Retina (tissue), 1 donor: ENCODE data around the gene FTO.
"Not testable (repeated sequence)": the region's sequence is repeated elsewhere in the genome, so short reads cannot be mapped to it uniquely, and the experiment has no call there.

Source experiments
- DNase-seq: peaks from one replicate; pipeline ENCODE4 v3.0.0-alpha.2; 2016

FTO gene

DNA sequence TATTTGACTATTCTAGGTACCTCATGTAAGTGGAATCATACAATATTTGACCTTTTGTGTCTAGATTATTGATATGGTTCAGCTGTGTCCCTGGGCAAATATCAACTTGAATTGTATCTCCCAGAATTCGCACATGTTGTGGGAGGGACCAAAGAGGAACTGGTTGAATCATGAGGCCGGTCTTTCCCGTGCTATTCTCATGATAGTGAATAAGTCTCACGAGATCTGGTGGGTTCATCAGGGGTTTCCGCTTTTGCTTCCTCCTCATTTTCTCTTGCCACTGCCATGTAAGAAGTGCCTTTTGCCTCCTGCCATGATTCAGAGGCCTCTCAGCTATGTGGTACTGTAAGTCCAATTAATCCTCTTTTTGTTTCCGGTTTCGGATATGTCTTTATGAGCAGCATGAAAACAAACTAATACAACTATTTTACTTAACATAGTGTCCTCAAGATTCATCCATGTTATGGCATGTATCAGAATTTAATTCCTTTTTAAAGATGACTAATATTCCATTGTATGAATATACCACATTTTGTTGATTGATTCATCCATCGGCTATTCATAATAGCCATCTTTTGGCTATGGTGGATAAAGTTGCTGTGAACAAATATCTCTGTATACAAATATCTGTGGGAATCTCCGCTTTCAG lies 129.1 kb downstream of the FTO start:
- no peak for DNase-seq

DNA sequence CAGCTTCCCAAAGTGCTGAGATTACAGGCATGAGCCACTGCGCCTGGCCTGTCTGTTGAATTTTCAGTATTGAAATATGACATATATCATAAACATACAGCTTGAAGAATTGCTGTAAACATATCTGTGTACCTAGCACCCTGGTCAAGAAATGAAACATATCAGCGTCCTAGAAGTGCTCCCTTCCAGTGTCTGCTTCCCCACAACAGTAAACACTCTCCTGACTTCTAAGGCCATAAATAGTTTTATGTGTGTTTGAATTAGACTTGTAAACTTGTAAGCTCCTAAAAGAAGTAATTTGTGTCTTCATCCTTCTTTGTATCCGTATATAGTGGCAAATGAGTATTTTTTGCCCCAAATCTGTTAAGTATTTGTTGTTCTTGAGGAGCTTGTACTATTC lies 132.2 kb downstream of the FTO start:
- no peak for DNase-seq

DNA sequence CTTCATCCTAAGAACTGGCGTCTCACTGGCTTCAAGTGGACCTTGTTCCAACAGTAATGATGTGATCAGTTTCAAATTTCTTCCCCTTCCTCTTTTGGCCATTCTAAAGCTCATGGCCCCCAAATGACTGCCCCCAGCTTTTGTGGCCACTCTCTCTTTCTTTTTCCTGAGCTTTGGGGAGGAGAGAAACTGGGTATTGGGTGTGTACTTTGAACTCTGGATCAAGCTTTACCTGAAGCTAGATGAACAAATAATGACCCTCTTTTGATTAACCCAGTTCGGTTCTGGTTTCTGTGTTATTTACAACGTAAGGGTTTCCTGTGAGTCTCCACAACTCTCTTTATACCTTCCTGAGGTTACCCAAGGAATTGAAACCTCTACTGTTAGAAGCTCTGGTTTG lies 132.7 kb downstream of the FTO start:
- DNase-seq: no peak

DNA sequence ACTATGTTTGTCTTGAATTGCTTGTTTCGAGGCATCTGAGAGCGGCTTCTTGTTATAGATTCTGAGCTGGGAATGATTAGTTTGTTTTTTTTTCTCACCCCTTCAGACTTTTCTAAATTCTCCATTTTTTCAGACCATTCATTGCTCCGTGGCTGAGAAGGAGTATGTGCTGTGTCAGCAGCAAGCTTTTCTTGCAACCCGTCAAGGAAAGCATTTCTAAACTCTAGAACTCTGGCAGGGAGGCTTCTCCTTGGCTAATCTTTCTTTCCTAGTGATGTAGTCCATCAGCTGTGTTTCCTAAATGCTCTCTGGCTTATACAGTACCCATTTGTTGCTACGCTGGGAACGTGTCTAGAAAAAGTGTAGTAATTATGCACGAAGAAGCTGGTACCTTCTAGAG lies 133.5 kb downstream of the FTO start:
- DNase-seq: no peak

DNA sequence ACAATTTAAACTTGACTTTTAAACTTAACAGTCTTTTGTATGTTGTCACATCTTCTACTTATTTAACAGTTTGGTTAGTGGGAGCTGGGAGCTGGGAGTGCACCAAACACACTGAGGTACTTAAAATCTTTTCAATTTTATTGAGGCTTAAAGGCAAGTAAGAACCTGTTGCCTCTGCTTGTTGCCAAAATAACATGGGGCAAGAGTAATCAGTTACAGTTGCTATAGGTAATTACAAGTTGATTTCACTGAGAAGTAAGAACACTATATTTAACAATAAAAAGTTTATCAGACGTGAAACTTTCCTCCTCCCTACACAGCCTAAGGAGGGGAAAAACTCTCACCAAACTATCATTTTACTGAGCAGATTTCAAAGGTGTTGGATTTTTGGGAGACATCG lies 135.2 kb downstream of the FTO start:
- no peak for DNase-seq

DNA sequence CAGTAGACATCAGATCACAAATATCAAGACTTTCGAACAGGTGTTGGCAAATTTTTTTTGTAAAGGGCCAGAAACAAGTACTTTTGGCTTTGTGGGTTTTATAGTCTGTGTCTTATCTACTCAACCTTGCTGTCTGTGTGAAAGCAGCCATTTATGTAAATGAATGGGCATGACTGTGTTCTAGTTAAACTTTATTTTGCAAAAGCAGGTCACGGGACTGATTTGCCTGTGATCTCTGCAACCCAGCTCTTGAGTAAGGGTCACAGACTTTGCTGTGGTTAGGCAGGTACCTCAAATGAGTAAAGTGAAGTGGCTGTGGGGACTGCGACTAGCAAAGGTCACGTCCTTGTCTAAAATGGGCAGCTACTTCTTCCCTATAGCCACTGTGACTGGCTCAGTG lies 136.5 kb downstream of the FTO start:
- no peak for DNase-seq

DNA sequence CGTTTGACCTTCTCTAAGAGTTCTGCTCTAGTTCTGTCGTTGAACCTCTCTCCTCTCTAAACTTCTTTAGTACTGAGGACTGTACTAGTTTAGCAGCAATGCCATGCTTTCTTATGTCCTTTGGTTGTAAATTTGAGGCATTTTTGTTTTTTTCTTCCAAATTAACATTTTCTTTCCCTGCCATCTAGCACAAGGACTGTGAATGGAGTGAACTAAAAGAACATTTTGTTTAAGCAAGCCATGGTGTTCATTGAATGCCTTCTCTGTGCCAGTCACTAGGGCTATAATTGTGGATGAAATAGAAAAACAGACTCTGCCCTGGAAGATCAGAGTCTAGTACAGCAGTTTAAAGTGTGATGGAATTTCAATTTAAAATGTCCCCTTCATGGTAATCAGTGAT lies 137.9 kb downstream of the FTO start:
- no peak for DNase-seq

DNA sequence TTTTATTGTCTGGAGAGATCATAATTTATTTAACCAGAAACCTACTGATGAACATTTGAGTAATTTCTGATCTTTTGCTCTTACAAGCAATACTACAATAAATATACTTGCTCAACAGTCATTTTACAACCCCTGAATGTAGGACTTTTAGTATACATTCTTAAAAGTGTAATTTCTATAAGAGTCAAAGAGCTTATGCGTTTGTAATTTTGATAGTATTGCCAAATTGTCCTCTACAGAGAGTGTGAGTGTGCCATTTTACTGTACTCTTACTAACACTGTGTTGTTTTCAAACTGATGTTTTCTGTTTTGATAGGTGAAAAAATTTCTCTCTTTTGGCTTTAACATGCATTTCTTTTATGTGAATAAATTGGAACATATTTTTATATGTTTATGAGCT lies 139.1 kb downstream of the FTO start:
- DNase-seq: no peak

DNA sequence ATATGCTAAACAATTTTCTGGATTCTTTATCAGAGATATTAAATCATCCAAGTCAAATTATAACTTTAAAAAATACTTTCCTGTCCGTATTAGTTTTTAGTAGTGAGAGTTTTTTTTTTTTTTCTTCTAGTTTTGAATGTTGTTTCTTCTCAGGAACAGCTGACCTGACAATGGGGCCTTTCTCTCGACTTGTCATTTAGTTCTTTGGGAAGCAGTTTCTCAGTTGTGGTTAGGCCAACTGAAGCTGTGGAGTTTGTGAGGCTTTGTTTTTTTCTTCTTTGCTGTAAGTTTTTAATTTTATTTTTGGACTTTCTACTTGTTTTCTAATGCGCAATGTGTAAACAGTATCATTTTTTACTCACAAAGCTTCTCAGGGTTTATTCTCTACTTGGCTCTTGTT lies 140.8 kb downstream of the FTO start:
- DNase-seq: no peak

DNA sequence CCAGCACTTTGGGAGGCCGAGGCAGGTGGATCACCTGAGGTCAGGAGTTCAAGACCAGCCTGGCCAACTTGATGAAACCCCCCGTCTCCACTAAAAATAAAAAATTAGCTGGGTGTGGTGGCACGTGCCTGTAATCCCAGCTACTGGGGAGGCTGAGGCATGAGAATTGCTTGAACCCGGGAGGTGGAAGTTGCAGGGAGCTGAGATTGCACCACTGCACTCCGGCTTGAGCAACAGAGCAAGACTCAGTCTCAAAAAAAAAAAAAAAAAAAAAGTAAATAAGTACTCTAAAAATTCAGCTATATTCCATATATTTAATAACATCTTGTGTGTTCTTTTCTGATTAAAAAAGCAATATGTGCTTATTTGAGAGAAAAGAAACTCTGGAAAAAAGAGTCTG lies 142.6 kb downstream of the FTO start:
- not testable (repeated sequence) for DNase-seq

DNA sequence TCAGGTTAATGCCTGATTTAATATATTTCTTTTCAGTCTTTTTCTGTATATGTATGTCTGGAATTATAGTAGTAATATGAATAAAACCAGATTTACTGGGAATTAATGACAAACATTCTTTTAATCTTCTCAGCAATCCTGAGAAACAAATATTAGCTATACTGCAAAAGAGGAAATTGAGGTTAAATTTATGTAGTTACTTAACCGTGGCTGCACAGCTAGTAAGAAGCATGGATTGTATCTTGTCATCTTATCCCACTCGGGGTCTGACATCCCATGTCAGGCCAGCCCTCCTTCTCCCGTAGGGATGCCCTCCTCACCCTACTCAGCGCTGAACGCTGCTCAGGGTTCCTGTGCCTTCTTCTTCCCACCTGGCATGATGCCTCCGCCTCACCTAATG lies 143.0 kb downstream of the FTO start:
- DNase-seq: no peak

DNA sequence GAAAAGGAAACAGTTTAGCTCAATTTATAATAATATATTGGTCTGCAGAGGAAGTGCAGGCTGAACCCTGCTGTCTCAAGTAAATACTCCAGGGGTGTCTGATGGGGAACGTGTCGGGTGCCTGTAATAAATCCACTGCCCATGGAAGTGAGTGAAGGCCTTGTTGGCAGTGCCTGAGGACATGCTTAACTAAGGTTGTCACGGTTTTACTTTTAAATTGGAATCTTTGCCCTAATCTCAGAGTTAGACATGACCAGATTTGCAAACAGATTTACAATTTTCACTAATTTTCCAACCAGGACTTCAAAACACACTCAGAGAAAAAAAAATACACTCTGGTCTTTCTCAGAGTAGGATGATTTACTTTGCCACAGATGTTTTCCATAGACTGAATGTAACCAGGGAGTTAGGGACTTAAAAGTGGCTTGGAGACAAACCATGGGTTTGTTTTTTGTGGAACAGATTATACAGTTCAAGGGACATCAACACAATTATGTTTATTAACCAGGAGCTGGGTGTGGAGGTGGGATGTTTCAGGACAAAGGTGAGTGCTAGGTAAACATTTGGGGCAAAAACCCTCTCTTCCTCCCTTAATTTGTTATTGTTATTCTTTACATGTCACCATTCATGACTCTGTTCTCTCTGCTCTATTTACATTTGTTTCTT lies 144.5 kb downstream of the FTO start:
- DNase-seq: no peak

DNA sequence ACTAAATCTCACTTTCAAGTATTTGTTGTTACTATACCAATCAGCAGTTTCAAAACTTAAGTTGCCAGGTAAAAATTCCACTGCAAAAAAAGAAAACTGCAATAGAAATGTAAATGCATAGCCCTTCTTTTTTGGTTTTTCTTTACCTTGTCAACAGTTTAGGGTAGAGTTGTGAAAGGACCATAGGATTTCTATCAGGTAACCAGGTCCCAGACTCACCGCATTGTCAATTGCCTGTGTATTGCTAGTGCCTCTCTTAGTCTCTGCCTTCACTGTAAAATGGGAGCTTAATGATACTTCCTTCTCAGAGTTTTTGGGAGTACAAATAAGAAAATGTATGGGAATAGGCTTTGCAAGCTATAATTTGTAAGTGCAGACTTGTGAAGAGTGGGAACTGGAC lies 145.0 kb downstream of the FTO start:
- no peak for DNase-seq

DNA sequence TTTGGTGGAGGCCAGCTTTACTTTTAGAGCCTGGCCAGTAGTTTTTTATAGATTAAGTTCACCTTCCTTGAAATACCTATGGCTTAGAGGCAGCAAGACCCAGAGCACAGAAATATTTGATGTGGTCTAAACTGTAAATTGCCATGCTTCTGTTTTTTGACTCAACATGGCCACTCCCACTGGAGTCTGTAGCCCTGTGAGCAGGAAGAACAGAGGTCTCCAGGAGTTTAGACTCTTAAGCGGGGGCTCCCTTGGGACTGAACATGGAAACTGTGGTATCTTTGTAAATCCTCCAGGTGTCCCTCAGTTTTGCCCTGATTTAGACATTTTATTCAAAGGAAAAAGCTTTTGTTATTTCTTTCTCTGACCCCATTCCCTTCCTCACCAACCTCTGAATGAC lies 145.6 kb downstream of the FTO start:
- no peak for DNase-seq

DNA sequence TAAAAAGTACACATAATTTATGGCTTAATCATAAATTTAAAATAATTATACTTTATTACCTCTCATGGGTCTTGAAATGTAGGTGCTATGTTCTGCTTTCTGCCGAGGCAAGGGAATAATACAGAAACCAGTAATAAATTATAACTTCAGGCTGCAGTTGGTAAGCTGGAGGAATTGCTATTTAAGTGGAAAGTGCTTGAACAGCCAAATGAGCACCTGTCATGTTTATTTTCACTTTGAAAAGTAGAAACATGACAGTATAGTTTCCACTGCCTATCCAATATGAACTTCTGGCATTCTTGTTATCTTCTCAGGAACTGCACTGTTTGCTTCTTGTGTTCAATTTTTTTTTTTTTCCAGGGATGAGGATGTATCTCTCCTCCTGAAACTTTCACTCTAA lies 146.0 kb downstream of the FTO start:
- no peak for DNase-seq

DNA sequence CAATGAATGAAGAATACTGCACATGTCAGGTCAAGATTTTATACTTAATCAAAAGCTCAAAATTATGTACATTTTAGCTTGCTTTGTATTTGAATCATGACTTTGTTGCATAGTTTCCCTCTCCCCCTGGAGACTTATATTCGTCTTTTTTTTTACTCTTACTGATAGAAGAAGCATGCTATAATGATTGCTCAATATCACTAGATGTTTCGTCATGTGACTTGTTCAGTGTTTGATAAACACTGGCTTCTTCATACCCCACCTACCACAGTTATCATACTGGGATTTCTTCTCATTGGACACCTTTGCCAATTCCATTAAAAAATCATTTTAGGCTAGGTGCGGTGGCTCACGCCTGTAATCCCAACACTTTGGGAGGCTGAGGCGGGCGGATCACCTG lies 148.7 kb downstream of the FTO start:
- DNase-seq: no peak

DNA sequence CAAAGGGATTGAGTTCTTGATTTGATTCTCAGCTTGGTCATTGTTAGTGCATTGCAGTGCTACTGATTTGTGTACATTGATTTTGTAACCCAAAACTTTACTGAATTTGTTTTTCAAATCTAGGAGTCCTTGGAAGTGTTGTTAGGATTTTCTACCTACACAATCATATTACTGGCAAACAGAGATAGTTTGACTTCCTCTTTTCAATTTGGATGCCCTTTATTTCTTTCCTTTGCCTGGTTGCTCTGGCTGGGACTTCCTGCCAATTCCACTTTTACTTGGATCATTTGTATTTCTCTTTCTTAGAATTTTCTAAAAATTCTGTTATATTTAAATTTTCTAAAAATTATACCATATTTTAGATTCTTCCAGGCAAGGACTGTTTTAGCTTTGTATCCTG lies 151.1 kb downstream of the FTO start:
- no peak for DNase-seq

DNA sequence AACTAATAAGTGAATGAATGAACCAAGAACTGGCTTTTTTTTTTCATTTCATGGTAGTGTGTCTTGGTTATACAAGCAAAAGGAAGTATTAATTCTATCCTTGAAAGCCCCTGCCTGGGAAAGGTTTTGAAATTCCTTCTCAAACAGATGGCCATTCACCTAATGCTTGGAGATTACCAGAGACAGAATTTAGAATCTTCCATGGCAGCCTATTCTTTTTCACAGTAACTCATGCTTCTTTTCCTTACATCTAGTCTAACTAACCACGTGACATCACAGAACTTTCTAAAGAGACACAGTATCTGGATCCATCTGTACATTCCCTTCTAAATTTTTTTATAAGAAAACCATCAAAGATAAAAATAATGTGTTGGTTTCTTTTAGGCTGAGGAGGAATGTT lies 151.6 kb downstream of the FTO start:
- DNase-seq: no peak

DNA sequence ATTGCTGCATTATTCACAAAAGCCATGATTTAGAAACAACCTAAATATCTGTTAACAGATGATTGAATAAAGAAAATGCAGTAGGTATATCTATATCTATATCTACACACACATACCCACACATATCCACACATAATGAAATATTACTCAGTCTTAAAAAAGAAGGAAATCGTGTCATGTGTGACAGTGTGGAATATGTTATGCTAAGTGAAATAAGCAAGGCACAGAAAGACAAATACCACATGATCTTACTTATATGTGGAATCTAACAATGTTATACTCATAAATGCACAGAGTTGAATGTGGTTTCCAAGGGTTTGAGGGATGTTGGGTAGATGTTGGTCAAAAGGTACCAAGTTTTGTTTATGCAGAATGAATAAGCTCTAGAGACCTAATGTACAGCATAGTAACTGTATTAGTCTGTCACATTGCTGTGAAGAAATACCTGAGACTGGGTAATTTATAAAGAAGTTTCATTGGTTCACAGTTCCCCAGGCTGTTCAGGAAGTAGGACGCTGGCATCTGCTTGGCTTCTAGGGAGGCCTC lies 156.1 kb downstream of the FTO start:
- DNase-seq: no peak

DNA sequence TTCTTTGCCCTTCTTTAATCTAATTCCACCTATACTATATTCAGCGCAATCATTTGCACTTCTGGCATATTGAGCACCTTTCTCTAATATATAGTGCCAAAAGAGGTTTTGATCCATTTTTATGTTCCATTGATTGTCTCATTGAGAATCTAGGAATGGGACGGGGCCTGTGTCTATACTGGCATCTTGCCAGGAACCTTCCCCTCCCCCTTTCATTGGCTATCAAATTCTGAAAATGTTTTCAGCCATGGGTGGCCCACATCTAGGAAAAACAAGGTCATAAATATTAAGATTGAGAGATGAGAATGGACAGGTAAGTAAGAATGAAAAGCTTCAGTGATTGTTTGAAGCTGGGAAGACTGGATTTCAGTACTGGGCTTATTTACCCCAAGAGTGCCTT lies 159.9 kb downstream of the FTO start:
- DNase-seq: no peak

DNA sequence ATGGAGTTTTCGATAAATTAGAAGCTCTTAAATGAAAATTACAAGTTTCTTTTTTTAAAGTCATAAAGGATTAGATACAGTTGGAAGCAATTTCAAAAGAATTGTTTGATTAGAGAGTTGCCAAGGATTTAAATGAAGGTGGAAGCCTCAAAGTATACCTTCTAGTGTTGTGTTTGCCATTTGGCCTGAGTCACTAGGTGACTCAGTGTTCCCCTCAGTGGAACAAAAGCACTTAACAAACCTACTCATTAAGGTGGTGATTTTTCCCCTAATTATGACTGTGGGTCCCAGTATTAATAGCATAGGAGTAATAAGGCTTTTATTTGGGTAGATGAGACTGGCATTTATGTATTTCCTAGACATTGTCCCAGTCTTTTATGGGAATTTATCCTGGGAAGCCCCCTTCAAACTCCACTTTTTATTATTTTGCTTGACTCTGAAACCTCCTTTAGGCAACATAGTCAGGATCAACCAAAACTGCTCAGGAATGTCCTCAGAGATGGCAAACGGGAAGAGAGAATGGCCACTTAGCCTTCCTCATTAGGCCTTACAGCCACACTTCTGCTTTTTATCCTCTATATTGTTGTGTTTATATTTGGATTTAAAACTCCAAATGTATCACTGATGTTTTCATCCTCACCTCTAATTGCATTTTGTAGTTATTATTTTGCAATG lies 161.0 kb downstream of the FTO start:
- no peak for DNase-seq

DNA sequence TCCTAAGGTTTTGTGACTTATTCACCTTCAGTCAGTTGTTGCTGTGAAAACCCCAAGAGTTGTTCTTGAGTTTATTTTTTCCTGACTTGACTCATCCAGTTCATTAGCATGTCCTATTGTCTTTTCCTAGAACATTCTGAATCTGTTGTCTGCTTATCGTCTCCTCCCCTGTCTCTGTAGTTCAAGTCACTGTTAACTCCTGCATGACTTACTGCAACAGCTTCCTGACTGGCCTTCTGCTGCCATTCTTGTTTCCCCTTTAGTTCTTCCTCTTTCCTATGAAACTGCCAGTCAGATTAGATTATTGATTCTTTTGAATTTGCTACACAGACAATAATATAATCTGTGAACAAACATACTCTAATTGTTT lies 161.5 kb downstream of the FTO start:
- no peak for DNase-seq

DNA sequence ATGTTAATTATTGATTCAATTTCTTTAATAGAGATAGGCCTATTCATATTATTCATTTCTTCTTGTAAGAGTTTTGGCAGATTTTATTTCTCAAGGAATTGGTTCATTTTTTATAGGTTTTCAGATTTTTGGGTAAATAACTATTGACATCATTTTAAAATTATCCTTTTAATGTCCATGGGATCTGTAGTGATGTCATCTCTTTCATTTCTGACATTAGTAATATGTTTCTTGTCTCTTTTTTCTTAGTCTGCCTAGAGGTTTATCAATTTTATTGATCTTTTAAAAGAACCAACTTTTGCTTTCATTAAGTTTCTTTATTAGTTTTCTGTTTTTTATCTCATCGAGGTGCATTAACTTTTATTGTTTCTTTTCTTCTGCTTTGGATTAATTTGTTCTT lies 162.6 kb downstream of the FTO start:
- DNase-seq: no peak

DNA sequence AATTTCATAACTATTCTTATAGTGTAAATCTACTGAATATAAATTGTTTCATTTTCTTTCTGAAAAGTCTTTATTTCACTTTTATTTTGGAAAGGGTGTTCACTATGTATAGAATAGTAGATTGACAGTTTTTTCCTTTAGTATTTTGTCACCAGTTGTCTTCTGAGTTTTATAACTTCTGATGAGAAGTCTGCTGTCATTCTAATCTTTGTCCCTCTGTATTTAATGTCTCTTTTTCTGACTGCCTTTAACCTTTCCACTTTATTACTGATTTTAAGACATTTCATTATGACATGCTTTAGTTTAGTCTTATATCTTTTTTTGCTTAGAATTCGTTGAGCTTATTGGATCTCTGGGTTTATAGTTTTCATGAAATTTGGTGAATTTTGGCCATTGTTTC lies 166.9 kb downstream of the FTO start:
- no peak for DNase-seq
